IMR-90 (cell line): ENCODE measurements around the gene ITPK1. TPM values are rescaled to one million over a fixed set of nuclear protein-coding genes. Genes with fewer than 3 reads are reported as not detected.

ENCODE experiments used
- ATAC-seq: fragments of 200-7000 bp; cut with Tn5 transposase; 2 replicates; pipeline ENCODE4 v1.9.1; 2020; ENCODE audit warnings: low read depth, mild to moderate bottlenecking, moderate library complexity
- BruUV-seq: library from RNA; stranded (reverse); fragments of 400-500 nt; replicated peaks from 2 replicates; lab custom pipeline; 2021; lab: Mats Ljungman, UMichigan
- CTCF ChIA-PET: fragments of 300-600 bp; formaldehyde crosslinking; extraction: SDS; loops from one replicate; lab custom pipeline; 2021; ENCODE audit warnings: antibody characterized with exemption; lab: Yijun Ruan, JAX
- POLR2A ChIA-PET: fragments of 300-600 bp; sonication (Branson Sonifier 250); formaldehyde crosslinking; loops from one replicate; lab custom pipeline; 2022; ENCODE audit warnings: antibody characterized with exemption; ENCODE audit not compliant: unreplicated experiment; lab: Charles Lee
- DNase-seq: peaks from one replicate; pipeline ENCODE4 v3.0.0; 2013
- H2AFZ ChIP-seq: replicated peaks from 2 replicates; pipeline ENCODE3; 2013; ENCODE audit warnings: low read length, mild to moderate bottlenecking; ENCODE audit not compliant: poor library complexity
- H2AK5ac ChIP-seq: 2 replicates; pipeline ENCODE4 v1.6.1; 2013; ENCODE audit warnings: low read depth, low read length, inconsistent platforms
- H2AK9ac ChIP-seq: replicated peaks from 2 replicates; pipeline ENCODE3; 2013; ENCODE audit warnings: mild to moderate bottlenecking, low read depth, low read length, moderate library complexity; ENCODE audit not compliant: poor library complexity
- H2BK120ac ChIP-seq: 2 replicates; pipeline ENCODE4 v1.6.1; 2013; ENCODE audit warnings: low read depth, low read length, inconsistent platforms
- H2BK15ac ChIP-seq: 3 replicates; pipeline ENCODE4 v1.6.1; 2013; ENCODE audit warnings: low read depth, low read length, inconsistent platforms
- H2BK20ac ChIP-seq: 2 replicates; pipeline ENCODE4 v1.6.1; 2013; ENCODE audit warnings: low read depth, mild to moderate bottlenecking, inconsistent platforms, low read length, moderate library complexity
- H2BK5ac ChIP-seq: 2 replicates; pipeline ENCODE4 v1.6.1; 2013; ENCODE audit warnings: mild to moderate bottlenecking, low read depth, low read length, inconsistent platforms; ENCODE audit not compliant: poor library complexity, severe bottlenecking
- H3K14ac ChIP-seq: replicated peaks from 2 replicates; pipeline ENCODE4 v1.6.1; 2013; ENCODE audit warnings: low read depth, low read length, inconsistent platforms
- H3K18ac ChIP-seq: 2 replicates; pipeline ENCODE4 v1.6.1; 2013; ENCODE audit warnings: low read depth, low read length, control low read depth
- H3K23ac ChIP-seq: 2 replicates; pipeline ENCODE4 v1.6.1; 2013; ENCODE audit warnings: low read depth, low read length, inconsistent platforms
- H3K27ac ChIP-seq: 2 replicates; pipeline ENCODE4 v1.5.1; 2013; ENCODE audit warnings: mild to moderate bottlenecking, control low read depth, low read length; ENCODE audit not compliant: insufficient read depth
- H3K27me3 ChIP-seq: 2 replicates; pipeline ENCODE4 v1.6.1; 2013; ENCODE audit warnings: low read length; ENCODE audit not compliant: control insufficient read depth, insufficient read depth
- H3K36me3 ChIP-seq: 2 replicates; pipeline ENCODE4 v1.6.1; 2013; ENCODE audit warnings: low read length, mixed read lengths; ENCODE audit not compliant: control insufficient read depth, insufficient read depth
- H3K4ac ChIP-seq: 2 replicates; pipeline ENCODE4 v1.6.1; 2013; ENCODE audit warnings: low read depth, low read length, inconsistent platforms
- H3K4me1 ChIP-seq: 2 replicates; pipeline ENCODE4 v1.6.1; 2013; ENCODE audit warnings: low read length, mixed read lengths; ENCODE audit not compliant: control insufficient read depth, insufficient read depth
- H3K4me2 ChIP-seq: 2 replicates; pipeline ENCODE4 v1.6.1; 2013; ENCODE audit warnings: low read depth, mild to moderate bottlenecking, control low read depth, low read length, moderate library complexity
- H3K4me3 ChIP-seq: 2 replicates; pipeline ENCODE4 v1.5.1; 2013; ENCODE audit warnings: low read depth, mild to moderate bottlenecking, control low read depth, low read length, moderate library complexity; ENCODE audit not compliant: insufficient read depth
- H3K56ac ChIP-seq: 2 replicates; pipeline ENCODE4 v1.6.1; 2013; ENCODE audit warnings: low read length, inconsistent platforms; ENCODE audit not compliant: insufficient read depth; ENCODE audit errors: extremely low read depth
- H3K79me1 ChIP-seq, 2 experiments: 2 replicates each; pipeline ENCODE4 v1.6.1; 2013; ENCODE audit warnings: low read length in 2 of 2, inconsistent platforms in 1 of 2, low read depth in 1 of 2
- H3K9ac ChIP-seq: 2 replicates; pipeline ENCODE4 v1.6.1; 2013; ENCODE audit warnings: low read depth, low read length, control low read depth
- H3K9me1 ChIP-seq: 2 replicates; pipeline ENCODE4 v1.6.1; 2013; ENCODE audit warnings: low read length, inconsistent platforms; ENCODE audit not compliant: insufficient read depth
- H3K9me3 ChIP-seq: 2 replicates; pipeline ENCODE4 v1.6.1; 2013; ENCODE audit warnings: low read length; ENCODE audit not compliant: control insufficient read depth, insufficient read depth
- H4K20me1 ChIP-seq: 2 replicates; pipeline ENCODE4 v1.6.1; 2013; ENCODE audit warnings: low read length, inconsistent platforms; ENCODE audit not compliant: insufficient read depth
- H4K5ac ChIP-seq: 2 replicates; pipeline ENCODE4 v1.6.1; 2013; ENCODE audit warnings: mild to moderate bottlenecking, low read depth, low read length, control low read depth
- H4K8ac ChIP-seq, 2 experiments: 2 replicates each; pipeline ENCODE4 v1.6.1; 2013; ENCODE audit warnings: low read depth in 2 of 2, low read length in 2 of 2, control low read depth in 1 of 2, inconsistent platforms in 1 of 2
- H4K91ac ChIP-seq: 2 replicates; pipeline ENCODE4 v1.6.1; 2013; ENCODE audit warnings: low read depth, low read length, inconsistent platforms; ENCODE audit not compliant: insufficient read depth
- BHLHE40 ChIP-seq: fragments of 150-350 bp; IDR thresholded peaks from 2 replicates; pipeline ENCODE4 v1.6.1; 2016; ENCODE audit warnings: mild to moderate bottlenecking, low read depth, low read length
- CEBPB ChIP-seq: IDR thresholded peaks from 2 replicates; pipeline ENCODE4 v1.6.1; 2012; ENCODE audit warnings: low read depth, low read length, improper control_type of control experiment
- MAFK ChIP-seq: IDR thresholded peaks from 2 replicates; pipeline ENCODE4 v1.6.1; 2012; ENCODE audit warnings: low read depth, low read length, improper control_type of control experiment
- MAZ ChIP-seq: IDR thresholded peaks from 2 replicates; pipeline ENCODE4 v1.6.1; 2012; ENCODE audit warnings: low read depth, mild to moderate bottlenecking, low read length, improper control_type of control experiment, moderate library complexity, borderline replicate concordance
- MXI1 ChIP-seq: IDR thresholded peaks from 2 replicates; pipeline ENCODE4 v1.6.1; 2012; ENCODE audit warnings: low read depth, mild to moderate bottlenecking, low read length, moderate library complexity, borderline replicate concordance
- NFE2L2 ChIP-seq: fragments of 150-350 bp; IDR thresholded peaks from 2 replicates; pipeline ENCODE4 v1.6.1; 2016; ENCODE audit warnings: low read depth, mild to moderate bottlenecking, low read length
- POLR2A ChIP-seq: IDR thresholded peaks from 2 replicates; pipeline ENCODE4 v1.6.1; 2012; ENCODE audit warnings: mild to moderate bottlenecking, low read depth, low read length
- RAD21 ChIP-seq: IDR thresholded peaks from 2 replicates; pipeline ENCODE4 v1.6.1; 2012; ENCODE audit warnings: low read length, improper control_type of control experiment
- RCOR1 ChIP-seq: IDR thresholded peaks from 2 replicates; pipeline ENCODE4 v1.6.1; 2012; ENCODE audit warnings: mild to moderate bottlenecking, low read length, improper control_type of control experiment; ENCODE audit not compliant: insufficient replicate concordance
- RFX5 ChIP-seq: IDR thresholded peaks from 2 replicates; pipeline ENCODE4 v1.8.0; 2012; ENCODE audit warnings: low read depth, mild to moderate bottlenecking, low read length, moderate library complexity
- SMC3 ChIP-seq: fragments of 150-350 bp; IDR thresholded peaks from 2 replicates; pipeline ENCODE4 v1.6.1; 2016; ENCODE audit warnings: low read depth, mild to moderate bottlenecking, antibody characterized with exemption, low read length, moderate library complexity
- WGBS, 2 experiments: methylation state at CpG; one replicate each; pipeline versions ENCODE4 v1.1.5 to v1.1.7; 2013; ENCODE audit warnings: missing lambda C conversion rate in 2 of 2; ENCODE audit not compliant: insufficient read length in 1 of 2; ENCODE audit errors: extremely low coverage in 2 of 2; 5-methylcytosine and 5-hydroxymethylcytosine counted together
- dilution Hi-C: fragments of 300-500 bp; cut with HindIII; formaldehyde crosslinking; loops from one replicate; pipeline ENCODE4 v1.14.3; 2018; ENCODE audit warnings: low sequenced_read_pairs; ENCODE audit not compliant: unreplicated experiment
- in situ Hi-C: fragments of 300-500 bp; cut with MboI; formaldehyde crosslinking; loops from 3 replicates; pipeline ENCODE4 v1.14.3; 2019; ENCODE audit warnings: low sequenced_read_pairs, inconsistent platforms, mixed read lengths
- intact Hi-C: fragments of 100-400 bp; cut with micrococcal nuclease; formaldehyde crosslinking; loops from 2 replicates; pipeline ENCODE4 v1.10.0; 2022
- polyA plus RNA-seq, 3 experiments: library from polyadenylated mRNA; depleted of rRNA; stranded (reverse); fragments of >200 nt; gene quantifications; 2 replicates each; pipeline ENCODE4 v1.2.3, GENCODE V29; 2012; ENCODE audit warnings: low replicate concordance in 1 of 3
- total RNA-seq: library from RNA; depleted of rRNA; stranded (reverse); fragments of >200 nt; gene quantifications from 2 replicates; pipeline ENCODE4 v1.2.3, GENCODE V29; 2012
- TF ChIP-seq, protein P1 (sequence below): conservative IDR thresholded peaks from 2 replicates; pipeline ENCODE4 v1.5.1; 2012; ENCODE audit warnings: mild to moderate bottlenecking, low read depth, low read length, improper control_type of control experiment
- TF ChIP-seq, protein P2 (sequence below): fragments of 150-350 bp; IDR thresholded peaks from 2 replicates; pipeline ENCODE4 v1.6.1; 2016; ENCODE audit warnings: low read depth, mild to moderate bottlenecking, low read length, moderate library complexity, borderline replicate concordance

ITPK1 gene
- total and polyA plus RNA-seq, 2 of the 4 experiments (the other 2 are of a cell fraction): 21.7 to 26.9 TPM

DNA sequence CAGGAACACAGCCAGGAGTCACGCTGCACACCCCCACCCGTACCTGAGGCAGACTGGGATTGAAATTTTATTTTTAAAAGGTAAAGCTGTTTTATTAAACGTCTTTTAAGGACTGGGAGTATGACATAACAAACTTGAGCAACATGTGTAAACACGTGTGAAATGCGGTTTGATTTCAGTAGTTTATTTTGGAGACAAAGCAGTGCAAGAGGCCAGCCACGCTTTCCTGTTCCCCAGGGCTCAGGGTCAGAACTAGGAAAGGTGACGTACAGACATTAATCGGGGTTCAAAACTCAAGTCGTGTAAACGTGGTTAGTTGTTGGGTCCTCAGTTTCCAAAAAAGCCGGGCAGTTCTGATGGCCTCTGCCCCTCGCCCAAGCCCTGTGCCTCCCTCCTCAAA lies 176.0 kb downstream of the ITPK1 start:
- Histone ChIP-seq H2BK15ac (no peak overlapping the region), H2BK5ac (no peak overlapping the region), H3K4me3 (no peak overlapping the region), H3K4me1 (no peaks in the 10 kb centered on the region), H3K79me1 (no peaks in the 10 kb centered on the region), H3K36me3 (no peaks in the 10 kb centered on the region; the same call in 1 of the 2 replicates), H2AFZ (no peak overlapping the region), H3K23ac (no peak overlapping the region), H3K27ac (no peak overlapping the region), H3K4me2 (no peak overlapping the region), H3K14ac (no peak overlapping the region), H4K8ac (no peak overlapping the region), H4K5ac (no peak overlapping the region), H3K4ac (no peak overlapping the region), H4K20me1 (no peaks in the 10 kb centered on the region), H2AK9ac (no peak overlapping the region), H3K27me3 (no peaks in the 10 kb centered on the region), H2AK5ac (no peak overlapping the region), H3K18ac (no peak overlapping the region), H2BK120ac (no peak overlapping the region), H3K9ac (no peak overlapping the region), H3K9me1 (peaks cover 2% of the 10 kb centered on the region; the same call in 1 of the 2 replicates), H3K56ac (no peak overlapping the region), H3K9me3 (no peaks in the 10 kb centered on the region), H4K91ac (no peak overlapping the region), H2BK20ac (no peak overlapping the region)
- dilution Hi-C loops (no loop called here), in situ Hi-C loops (no loop called here), intact Hi-C loops (no loop called here)
- TF ChIP-seq RFX5: no peak
- TF ChIP-seq RAD21: no peak
- TF ChIP-seq, protein P1, sequence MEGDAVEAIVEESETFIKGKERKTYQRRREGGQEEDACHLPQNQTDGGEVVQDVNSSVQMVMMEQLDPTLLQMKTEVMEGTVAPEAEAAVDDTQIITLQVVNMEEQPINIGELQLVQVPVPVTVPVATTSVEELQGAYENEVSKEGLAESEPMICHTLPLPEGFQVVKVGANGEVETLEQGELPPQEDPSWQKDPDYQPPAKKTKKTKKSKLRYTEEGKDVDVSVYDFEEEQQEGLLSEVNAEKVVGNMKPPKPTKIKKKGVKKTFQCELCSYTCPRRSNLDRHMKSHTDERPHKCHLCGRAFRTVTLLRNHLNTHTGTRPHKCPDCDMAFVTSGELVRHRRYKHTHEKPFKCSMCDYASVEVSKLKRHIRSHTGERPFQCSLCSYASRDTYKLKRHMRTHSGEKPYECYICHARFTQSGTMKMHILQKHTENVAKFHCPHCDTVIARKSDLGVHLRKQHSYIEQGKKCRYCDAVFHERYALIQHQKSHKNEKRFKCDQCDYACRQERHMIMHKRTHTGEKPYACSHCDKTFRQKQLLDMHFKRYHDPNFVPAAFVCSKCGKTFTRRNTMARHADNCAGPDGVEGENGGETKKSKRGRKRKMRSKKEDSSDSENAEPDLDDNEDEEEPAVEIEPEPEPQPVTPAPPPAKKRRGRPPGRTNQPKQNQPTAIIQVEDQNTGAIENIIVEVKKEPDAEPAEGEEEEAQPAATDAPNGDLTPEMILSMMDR: no peak
- TF ChIP-seq, protein P2, sequence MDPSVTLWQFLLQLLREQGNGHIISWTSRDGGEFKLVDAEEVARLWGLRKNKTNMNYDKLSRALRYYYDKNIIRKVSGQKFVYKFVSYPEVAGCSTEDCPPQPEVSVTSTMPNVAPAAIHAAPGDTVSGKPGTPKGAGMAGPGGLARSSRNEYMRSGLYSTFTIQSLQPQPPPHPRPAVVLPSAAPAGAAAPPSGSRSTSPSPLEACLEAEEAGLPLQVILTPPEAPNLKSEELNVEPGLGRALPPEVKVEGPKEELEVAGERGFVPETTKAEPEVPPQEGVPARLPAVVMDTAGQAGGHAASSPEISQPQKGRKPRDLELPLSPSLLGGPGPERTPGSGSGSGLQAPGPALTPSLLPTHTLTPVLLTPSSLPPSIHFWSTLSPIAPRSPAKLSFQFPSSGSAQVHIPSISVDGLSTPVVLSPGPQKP: no peak
- no peak for TF ChIP-seq MAFK
- TF ChIP-seq MAZ: no peak
- no peak for TF ChIP-seq MXI1
- TF ChIP-seq NFE2L2: no peak
- no peak for TF ChIP-seq RCOR1
- TF ChIP-seq SMC3: no peak
- no peak for TF ChIP-seq CEBPB
- no peak for TF ChIP-seq POLR2A
- no peak for TF ChIP-seq BHLHE40
- BruUV-seq: no TSS peak
- ChIA-PET POLR2A (no interaction called here), CTCF (no interaction called here)
- 86% methylated on average over 11 of the region's 12 CpGs; no CpG with 5 or more reads in 1 of the 2 experiments for whole genome bisulfite sequencing, 2 experiments
- DNase-seq: no peak
- no peak for ATAC-seq
